ENCODE data around the gene NRXN3. TPM values are rescaled to one million over a fixed set of nuclear protein-coding genes. Genes with fewer than 3 reads are reported as not detected.

NRXN3 gene
- total and polyA plus RNA-seq, 2 donors (not counting 1 experiment from before 2014, with no cell fraction given), result not detected

DNA sequence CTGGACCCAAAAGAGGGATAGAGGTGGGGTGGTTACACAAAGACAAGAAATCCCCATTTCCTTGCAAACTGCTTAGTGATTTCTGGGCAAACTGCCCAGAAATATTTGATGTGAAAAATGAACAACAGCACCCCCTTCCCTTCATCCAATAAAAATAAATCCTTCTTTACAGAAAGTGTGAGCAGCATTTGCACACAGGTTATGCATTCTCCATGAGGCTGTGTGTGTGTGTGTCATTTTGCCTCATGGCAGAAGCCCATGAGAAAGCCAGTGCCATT, 17.2 kb upstream of the NRXN3 start:
- Histone ChIP-seq H3K9ac (ENCODE audit: low read length) (no peak overlapping the region), H3K4me1 (ENCODE audit: control insufficient read depth in 2 of 2, insufficient read depth in 2 of 2, low read length in 2 of 2) (no peaks in the 10 kb centered on the region), H3K9me3 (ENCODE audit: control extremely low read depth in 1 of 3, control insufficient read depth in 2 of 3, insufficient read depth in 1 of 3, low read length in 2 of 3) (no peaks in the 10 kb centered on the region), H3K36me3 (replicated peaks in 1 of 2; ENCODE audit: control extremely low read depth in 1 of 2, control insufficient read depth in 1 of 2, extremely low read depth in 1 of 2, insufficient read depth in 2 of 2, low read length in 1 of 2) (no peaks in the 10 kb centered on the region), H3K79me2 (ENCODE audit: control insufficient read depth, insufficient read depth, low read length) (no peaks in the 10 kb centered on the region), H3K27me3 (replicated peaks in 1 of 4; ENCODE audit: control extremely low read depth in 1 of 4, control insufficient read depth in 3 of 4, insufficient read depth in 4 of 4, low read length in 3 of 4) (peaks cover 0 to 7% (median 0%) of the 10 kb centered on the region in 4 experiments), H3K27ac (ENCODE audit: low read length in 2 of 2) (no peak overlapping the region), H2AFZ (ENCODE audit: insufficient read depth, low read depth, low read length, poor library complexity, severe bottlenecking) (no peak overlapping the region), H3K4me3 (ENCODE audit: control extremely low read depth in 1 of 5, extremely low read depth in 1 of 5, insufficient read depth in 1 of 5, low read depth in 2 of 5, low read length in 4 of 5) (no peak overlapping the region), H4K20me1 (ENCODE audit: control insufficient read depth, insufficient read depth, low read length, poor library complexity, severe bottlenecking) (no peaks in the 10 kb centered on the region), H3K4me2 (replicated peaks; ENCODE audit: low read depth, low read length, poor library complexity, severe bottlenecking) (no peak overlapping the region)
- ATAC-seq (ENCODE audit: low read depth) (no peak), DNase-seq (no peak)
- ChIA-PET CTCF (no interaction called here), POLR2A (no interaction called here)
- intact Hi-C loops (cut with micrococcal nuclease), result no loop called here
- Mint-ChIP-seq H3K9me3 (ENCODE audit: insufficient read depth) (no peaks in the 10 kb centered on the region), H3K27me3 (peaks cover 16% of the 10 kb centered on the region), H3K4me3 (no peak overlapping the region), H3K4me1 (no peaks in the 10 kb centered on the region), H3K27ac (no peak overlapping the region)
- TF ChIP-seq, protein P1, sequence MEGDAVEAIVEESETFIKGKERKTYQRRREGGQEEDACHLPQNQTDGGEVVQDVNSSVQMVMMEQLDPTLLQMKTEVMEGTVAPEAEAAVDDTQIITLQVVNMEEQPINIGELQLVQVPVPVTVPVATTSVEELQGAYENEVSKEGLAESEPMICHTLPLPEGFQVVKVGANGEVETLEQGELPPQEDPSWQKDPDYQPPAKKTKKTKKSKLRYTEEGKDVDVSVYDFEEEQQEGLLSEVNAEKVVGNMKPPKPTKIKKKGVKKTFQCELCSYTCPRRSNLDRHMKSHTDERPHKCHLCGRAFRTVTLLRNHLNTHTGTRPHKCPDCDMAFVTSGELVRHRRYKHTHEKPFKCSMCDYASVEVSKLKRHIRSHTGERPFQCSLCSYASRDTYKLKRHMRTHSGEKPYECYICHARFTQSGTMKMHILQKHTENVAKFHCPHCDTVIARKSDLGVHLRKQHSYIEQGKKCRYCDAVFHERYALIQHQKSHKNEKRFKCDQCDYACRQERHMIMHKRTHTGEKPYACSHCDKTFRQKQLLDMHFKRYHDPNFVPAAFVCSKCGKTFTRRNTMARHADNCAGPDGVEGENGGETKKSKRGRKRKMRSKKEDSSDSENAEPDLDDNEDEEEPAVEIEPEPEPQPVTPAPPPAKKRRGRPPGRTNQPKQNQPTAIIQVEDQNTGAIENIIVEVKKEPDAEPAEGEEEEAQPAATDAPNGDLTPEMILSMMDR (IDR thresholded peaks at IDR 0.05), result no peak
- no peak for TF ChIP-seq EZH2 (IDR thresholded peaks at IDR 0.05; ENCODE audit: borderline replicate concordance, insufficient read depth, low read depth, low read length, poor library complexity, severe bottlenecking)

DNA sequence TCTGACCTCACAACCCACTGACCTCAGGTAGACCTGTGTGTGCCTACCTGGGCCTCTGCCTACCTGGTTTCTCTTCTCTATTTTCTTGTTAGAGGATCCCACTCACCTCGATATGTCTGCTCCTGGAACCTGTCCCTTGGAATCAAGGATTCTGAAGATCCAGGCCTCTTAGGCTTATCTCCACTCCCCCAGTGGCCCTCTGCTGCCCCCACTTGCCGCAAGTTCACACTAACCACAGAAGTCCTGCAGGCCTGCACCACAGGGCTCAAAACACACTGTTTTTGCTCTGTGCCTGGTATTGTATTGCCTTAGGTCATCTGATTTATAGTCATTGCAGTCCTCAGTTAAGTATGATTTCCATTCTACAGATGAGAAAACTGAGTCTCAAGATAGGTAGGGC, 15.3 kb upstream of the NRXN3 start:
- intact Hi-C loops (cut with micrococcal nuclease), result no loop called here
- Histone ChIP-seq H3K9me3 (ENCODE audit: control extremely low read depth in 1 of 3, control insufficient read depth in 2 of 3, insufficient read depth in 1 of 3, low read length in 2 of 3) (no peaks in the 10 kb centered on the region), H2AFZ (ENCODE audit: insufficient read depth, low read depth, low read length, poor library complexity, severe bottlenecking) (no peak overlapping the region), H3K36me3 (replicated peaks in 1 of 2; ENCODE audit: control extremely low read depth in 1 of 2, control insufficient read depth in 1 of 2, extremely low read depth in 1 of 2, insufficient read depth in 2 of 2, low read length in 1 of 2) (no peaks in the 10 kb centered on the region), H4K20me1 (ENCODE audit: control insufficient read depth, insufficient read depth, low read length, poor library complexity, severe bottlenecking) (no peaks in the 10 kb centered on the region), H3K4me3 (ENCODE audit: control extremely low read depth in 1 of 5, extremely low read depth in 1 of 5, insufficient read depth in 1 of 5, low read depth in 2 of 5, low read length in 4 of 5) (no peak overlapping the region), H3K27me3 (replicated peaks in 1 of 4; ENCODE audit: control extremely low read depth in 1 of 4, control insufficient read depth in 3 of 4, insufficient read depth in 4 of 4, low read length in 3 of 4) (peaks cover 0 to 7% (median 0%) of the 10 kb centered on the region in 4 experiments), H3K79me2 (ENCODE audit: control insufficient read depth, insufficient read depth, low read length) (no peaks in the 10 kb centered on the region), H3K27ac (ENCODE audit: low read length in 2 of 2) (no peak overlapping the region), H3K9ac (ENCODE audit: low read length) (no peak overlapping the region), H3K4me1 (ENCODE audit: control insufficient read depth in 2 of 2, insufficient read depth in 2 of 2, low read length in 2 of 2) (no peaks in the 10 kb centered on the region), H3K4me2 (replicated peaks; ENCODE audit: low read depth, low read length, poor library complexity, severe bottlenecking) (no peak overlapping the region)
- TF ChIP-seq, protein P1 (IDR thresholded peaks at IDR 0.05), result no peak
- no peak for TF ChIP-seq EZH2 (IDR thresholded peaks at IDR 0.05; ENCODE audit: borderline replicate concordance, insufficient read depth, low read depth, low read length, poor library complexity, severe bottlenecking)
- ChIA-PET POLR2A (no interaction called here), CTCF (no interaction called here)
- no peak for DNase-seq
- ATAC-seq (ENCODE audit: low read depth), result no peak
- no peaks in the 10 kb centered on the region for H3K9me3 Mint-ChIP-seq (ENCODE audit: insufficient read depth)
- 100% methylated on average over 1 of the region's 2 CpGs for WGBS (ENCODE audit: insufficient coverage)
- peaks cover 14% of the 10 kb centered on the region for H3K27me3 Mint-ChIP-seq
- no peak overlapping the region for H3K4me3 Mint-ChIP-seq
- H3K4me1 Mint-ChIP-seq, result no peaks in the 10 kb centered on the region
- H3K27ac Mint-ChIP-seq, result no peak overlapping the region
